ENCODE results near the gene EIF5AL1. TPM values are rescaled to one million over a fixed set of nuclear protein-coding genes. Genes with fewer than 3 reads are reported as not detected.
A peak's percentile ranks its signal among the peaks of the same experiment; 100 is the strongest.
"Not testable (repeated sequence)": the region's sequence is repeated elsewhere in the genome, so short reads cannot be mapped to it uniquely, and the experiment has no call there.

The EIF5AL1 gene
- total RNA-seq, 2 experiments from 2014 or later = 0.53 to 0.83 TPM

- POLR2A ChIA-PET = no interaction called here
- no peak for ATAC-seq
These were observed 39.8 kb downstream of the EIF5AL1 start for GRCh38 chr10:79552143-79552542.

DNA sequence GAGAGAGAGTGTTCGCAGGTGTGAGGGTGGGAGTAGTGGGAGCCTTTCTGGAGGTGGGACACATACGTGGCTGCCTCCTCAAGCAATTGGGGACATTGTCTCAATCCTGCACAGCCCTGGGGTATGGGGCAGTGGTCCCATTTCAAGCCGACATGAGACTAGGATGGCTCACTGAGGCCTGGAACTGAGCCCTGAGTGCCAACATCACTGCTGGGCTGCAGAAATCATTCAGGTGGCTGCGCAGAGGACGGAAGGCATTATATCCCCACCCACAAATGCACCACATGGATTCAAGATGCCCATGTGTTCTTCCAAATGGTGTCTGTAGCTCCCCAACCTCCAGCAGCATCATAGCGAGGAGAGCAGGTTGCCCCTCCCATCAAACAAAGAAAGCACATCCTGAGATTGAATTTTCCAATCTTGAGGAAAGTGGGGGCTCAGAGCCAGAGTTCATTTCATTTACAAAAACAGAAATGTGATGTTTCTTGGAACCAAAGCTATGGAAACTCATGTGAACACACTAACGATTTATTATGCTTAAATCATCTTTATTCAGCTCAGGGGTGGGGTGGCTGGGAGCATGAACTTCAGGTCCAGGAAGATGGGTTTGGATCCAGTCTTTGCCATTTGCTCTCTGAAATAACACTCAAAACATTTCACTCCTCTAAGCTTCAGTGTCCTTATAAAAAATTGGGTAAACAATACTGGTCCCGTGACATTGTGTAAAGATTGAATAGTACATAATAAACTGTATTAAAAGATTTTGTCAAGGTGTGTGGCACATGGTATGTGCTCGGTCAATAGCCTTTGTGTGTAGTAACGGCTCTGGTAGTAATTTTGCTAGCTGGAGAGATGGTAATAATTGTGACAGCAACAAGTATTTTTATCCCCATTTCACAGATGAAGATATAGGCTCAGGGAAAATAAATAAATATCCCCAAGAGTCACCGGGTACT is 43.3 kb downstream of the EIF5AL1 start:
- no peak overlapping the region for H3K4me3 Mint-ChIP-seq
- ATAC-seq = no peak
- H3K9me3 Mint-ChIP-seq (ENCODE audit: insufficient read depth) = no peaks in the 10 kb centered on the region
- peaks cover 7% of the 10 kb centered on the region for H3K27me3 Mint-ChIP-seq (ENCODE audit: low read depth)
- ChIA-PET CTCF (no interaction called here), POLR2A (no interaction called here)
- DNase-seq = no peak
- H3K27ac Mint-ChIP-seq = no peak overlapping the region
- peaks cover 8% of the 10 kb centered on the region for H3K4me1 Mint-ChIP-seq (ENCODE audit: low read depth)
- H3K36me3 Mint-ChIP-seq (ENCODE audit: low read depth) = no peaks in the 10 kb centered on the region

More at GRCh38 chr10:79552143-79552542, 39.8 kb downstream of the EIF5AL1 start:
- no peak overlapping the region for H3K4me3 Mint-ChIP-seq
- no peaks in the 10 kb centered on the region for H3K9me3 Mint-ChIP-seq (ENCODE audit: insufficient read depth)
- no peaks in the 10 kb centered on the region for H3K36me3 Mint-ChIP-seq (ENCODE audit: low read depth)
- DNase-seq = no peak
- peaks cover 26% of the 10 kb centered on the region for H3K4me1 Mint-ChIP-seq (ENCODE audit: low read depth)
- peaks cover 10% of the 10 kb centered on the region for H3K27me3 Mint-ChIP-seq (ENCODE audit: low read depth)
- CTCF ChIA-PET = interaction anchor here (1.3 to 1.4 kb wide), 2 partner anchors 9 to 15 kb away, joined by 3 to 5 read pairs; no protein-coding TSS in a partner anchor
- H3K27ac Mint-ChIP-seq = no peak overlapping the region

DNA sequence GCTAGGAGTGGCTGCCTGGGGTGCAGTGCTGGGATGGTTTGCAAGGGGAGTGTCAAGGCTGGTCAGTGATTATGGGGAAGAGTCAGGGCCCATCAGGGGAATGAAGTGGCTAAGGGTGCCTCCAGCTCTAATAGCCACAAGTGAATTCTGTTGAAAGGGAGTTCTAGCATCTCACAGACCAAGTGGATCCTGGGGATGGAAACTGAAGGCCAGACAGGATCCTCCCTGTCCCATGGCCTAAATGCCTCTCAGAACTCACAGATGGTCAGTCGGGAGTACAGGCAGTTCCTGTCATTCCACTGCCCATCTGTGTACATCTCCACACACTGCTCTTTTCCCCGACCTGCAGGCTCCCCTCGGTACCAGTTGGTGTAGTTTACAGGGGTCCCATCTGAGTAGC is 44.6 kb downstream of the EIF5AL1 start:
- H3K9me3 Mint-ChIP-seq (ENCODE audit: insufficient read depth); ATAC-seq; H3K36me3 Mint-ChIP-seq (ENCODE audit: low read depth); H3K27me3 Mint-ChIP-seq (ENCODE audit: low read depth); H3K4me3 Mint-ChIP-seq; DNase-seq; H3K27ac Mint-ChIP-seq; CTCF ChIA-PET; POLR2A ChIA-PET; H3K4me1 Mint-ChIP-seq (ENCODE audit: low read depth): not testable (repeated sequence)

GRCh38 chr10:79559726-79560125 is 47.4 kb downstream of the EIF5AL1 start:
- ChIA-PET CTCF (no interaction called here), POLR2A (no interaction called here)
- peaks cover 5% of the 10 kb centered on the region for H3K4me1 Mint-ChIP-seq (ENCODE audit: low read depth)
- H3K4me3 Mint-ChIP-seq = no peak overlapping the region
- H3K36me3 Mint-ChIP-seq (ENCODE audit: low read depth) = no peaks in the 10 kb centered on the region
- ATAC-seq = no peak
- H3K9me3 Mint-ChIP-seq (ENCODE audit: insufficient read depth) = no peaks in the 10 kb centered on the region
- no peak for DNase-seq
- H3K27me3 Mint-ChIP-seq (ENCODE audit: low read depth) = peaks cover 14% of the 10 kb centered on the region
- no peak overlapping the region for H3K27ac Mint-ChIP-seq

GRCh38 chr10:79560160-79560709 is 47.9 kb downstream of the EIF5AL1 start, which contains the start of gene SFTPA2:
Gene SFTPA2 (minus strand): TSS chr10:79560407. CDS start chr10:79559483, 924 bp downstream.
- CTCF ChIA-PET = no interaction called here
- DNase-seq (no peak), ATAC-seq (no peak)
- POLR2A ChIA-PET = no interaction called here
- Mint-ChIP-seq H3K36me3 (ENCODE audit: low read depth) (no peaks in the 10 kb centered on the region), H3K4me1 (ENCODE audit: low read depth) (peaks cover 5% of the 10 kb centered on the region), H3K9me3 (ENCODE audit: insufficient read depth) (no peaks in the 10 kb centered on the region), H3K27me3 (ENCODE audit: low read depth) (peaks cover 14% of the 10 kb centered on the region), H3K27ac (no peak within 1 kb of the TSS), H3K4me3 (no peak within 1 kb of the TSS)

GRCh38 chr10:79561257-79561656 is 48.9 kb downstream of the EIF5AL1 start:
- Mint-ChIP-seq H3K4me1 (ENCODE audit: low read depth) (peaks cover 5% of the 10 kb centered on the region), H3K4me3 (no peak overlapping the region), H3K36me3 (ENCODE audit: low read depth) (no peaks in the 10 kb centered on the region), H3K9me3 (ENCODE audit: insufficient read depth) (no peaks in the 10 kb centered on the region), H3K27ac (no peak overlapping the region), H3K27me3 (ENCODE audit: low read depth) (peaks cover 19% of the 10 kb centered on the region)
- POLR2A ChIA-PET = no interaction called here
- CTCF ChIA-PET = interaction anchor here (1.0 kb wide), 1 partner anchor 10 kb away, joined by 3 read pairs; no protein-coding TSS in a partner anchor
- DNase-seq (no peak), ATAC-seq (no peak)

GRCh38 chr10:79562135-79562756 is 49.9 kb downstream of the EIF5AL1 start:
- no peak overlapping the region for H3K4me3 Mint-ChIP-seq

DNA sequence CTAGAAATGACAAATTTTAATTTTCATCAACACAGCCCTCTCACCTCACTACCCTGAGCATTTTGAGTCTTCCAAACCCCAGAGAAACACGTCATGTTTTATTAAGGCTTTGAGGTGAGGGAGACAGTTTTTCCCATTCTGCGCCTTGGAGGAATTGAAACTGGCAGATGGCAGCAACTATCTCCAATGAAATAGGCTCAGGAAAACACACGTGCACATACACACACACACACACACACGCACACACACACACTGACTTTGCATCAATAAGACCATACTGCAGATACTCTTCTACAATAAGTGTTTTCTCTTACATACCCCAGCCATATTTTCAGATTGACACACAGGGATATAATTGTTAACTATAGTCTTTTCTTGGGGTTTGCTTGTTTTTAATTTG is 51.1 kb downstream of the EIF5AL1 start:
- ChIA-PET POLR2A (no interaction called here), CTCF (interaction anchor here (1.2 kb wide), 1 partner anchor 26 kb away, joined by 4 read pairs; no protein-coding TSS in a partner anchor)
- Mint-ChIP-seq H3K36me3 (ENCODE audit: low read depth) (no peaks in the 10 kb centered on the region), H3K9me3 (ENCODE audit: insufficient read depth) (no peaks in the 10 kb centered on the region), H3K27me3 (ENCODE audit: low read depth) (peaks cover 33% of the 10 kb centered on the region), H3K27ac (no peak overlapping the region), H3K4me3 (no peak overlapping the region), H3K4me1 (ENCODE audit: low read depth) (peaks cover 5% of the 10 kb centered on the region)
- DNase-seq (no peak), ATAC-seq (no peak)

More at GRCh38 chr10:79562135-79562756, 49.9 kb downstream of the EIF5AL1 start:
- Mint-ChIP-seq H3K27ac (no peak overlapping the region), H3K9me3 (ENCODE audit: insufficient read depth) (no peaks in the 10 kb centered on the region), H3K36me3 (ENCODE audit: low read depth) (no peaks in the 10 kb centered on the region), H3K27me3 (ENCODE audit: low read depth) (peaks cover 24% of the 10 kb centered on the region), H3K4me1 (ENCODE audit: low read depth) (peaks cover 5% of the 10 kb centered on the region)
- ATAC-seq (peak; percentile 84), DNase-seq (peak; percentile 77)
- ChIA-PET CTCF (interaction anchor here (0.7 to 1.5 kb wide), 6 partner anchors 9 to 353 kb away, joined by 3 to 7 read pairs (median 4); no protein-coding TSS in a partner anchor), POLR2A (no interaction called here)

Other genes starting within 250 kb of the EIF5AL1 start
- gene PPIF, start 165.1 kb upstream of the EIF5AL1 start, total RNA-seq = 10 to 100 TPM; 74.7 to 77.7 TPM
- gene ZCCHC24, start 66.9 kb upstream of the EIF5AL1 start, total RNA-seq = 1 to 10 TPM; 1.7 to 1.8 TPM
- gene SFTPA2, start 47.9 kb downstream of the EIF5AL1 start, total RNA-seq = not detected
- not detected for gene SFTPA1, start 98.4 kb downstream of the EIF5AL1 start, total RNA-seq
- gene NUTM2B, start 190.7 kb downstream of the EIF5AL1 start, total RNA-seq = 1 to 10 TPM in 1 of 2 experiments, under 1 TPM in 1; 0.87 to 1.4 TPM